HG02870 (cell line): Measurements from ENCODE around the gene ADGRB2.

Experiments used
- ATAC-seq: cut with Tn5 transposase; IDR thresholded peaks from one replicate; pipeline ENCODE4 v1.9.1; 2021; ENCODE audit warnings: mild to moderate bottlenecking, moderate library complexity; ENCODE audit not compliant: unreplicated experiment

Gene ADGRB2

DNA sequence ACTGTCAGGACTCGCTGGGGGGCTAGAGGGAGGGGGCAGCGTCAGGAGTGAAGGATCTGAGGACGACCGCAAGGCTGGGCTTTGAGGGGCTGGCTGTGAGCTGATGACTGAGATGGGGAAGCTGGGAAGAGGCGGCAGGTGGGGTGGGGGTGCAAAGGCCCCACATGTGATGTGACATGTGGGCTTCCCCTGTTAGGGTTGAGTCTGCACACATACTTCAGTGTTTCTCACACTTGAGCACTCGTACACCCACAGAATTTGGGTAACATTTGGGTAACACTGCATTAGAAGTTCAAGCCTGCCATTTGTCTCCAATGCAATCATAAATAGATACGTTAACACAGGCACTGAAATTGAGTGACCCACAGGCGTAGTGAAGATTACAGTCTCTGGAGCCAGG, 76.5 kb downstream of the ADGRB2 start:
- no peak for ATAC-seq

DNA sequence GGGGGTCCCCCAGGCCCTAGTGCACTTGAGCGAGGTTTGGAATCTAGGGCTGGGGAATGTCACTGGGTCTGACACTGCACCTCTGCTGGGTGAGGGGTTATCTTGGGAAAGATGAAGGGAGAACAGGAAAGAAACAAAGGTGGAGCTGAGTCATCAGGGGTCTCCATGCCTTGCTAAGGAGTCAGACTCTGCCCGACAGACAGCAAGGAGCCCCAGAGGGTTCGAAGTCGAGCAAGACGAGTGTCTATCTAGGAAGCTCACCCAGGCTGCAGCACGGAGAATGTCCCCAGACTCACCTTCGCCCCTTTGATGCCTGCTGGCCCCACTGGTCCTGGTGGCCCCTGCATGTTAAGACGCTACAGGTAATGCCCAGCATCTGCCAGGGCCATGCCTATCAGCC, 78.3 kb downstream of the ADGRB2 start:
- no peak for ATAC-seq

DNA sequence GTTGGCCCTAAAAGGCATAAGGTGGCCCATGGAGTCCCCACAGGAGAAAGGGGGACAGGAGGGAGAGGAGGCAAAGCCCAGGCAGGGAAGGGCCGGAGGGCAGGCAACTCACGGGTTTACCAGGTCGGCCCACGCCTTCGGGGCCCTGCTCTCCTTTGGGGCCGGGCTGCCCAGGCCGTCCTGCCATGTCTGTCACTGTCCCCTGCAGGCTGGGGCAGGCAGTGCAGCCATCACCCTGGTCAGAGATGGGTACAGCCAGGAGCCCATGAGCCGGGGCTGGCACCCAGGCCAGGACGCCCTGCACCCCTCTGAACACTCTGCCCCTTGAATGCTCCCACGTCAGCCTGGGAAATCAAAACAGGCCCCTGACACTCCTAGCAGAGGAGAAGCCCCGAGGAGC, 80.1 kb downstream of the ADGRB2 start:
- no peak for ATAC-seq

DNA sequence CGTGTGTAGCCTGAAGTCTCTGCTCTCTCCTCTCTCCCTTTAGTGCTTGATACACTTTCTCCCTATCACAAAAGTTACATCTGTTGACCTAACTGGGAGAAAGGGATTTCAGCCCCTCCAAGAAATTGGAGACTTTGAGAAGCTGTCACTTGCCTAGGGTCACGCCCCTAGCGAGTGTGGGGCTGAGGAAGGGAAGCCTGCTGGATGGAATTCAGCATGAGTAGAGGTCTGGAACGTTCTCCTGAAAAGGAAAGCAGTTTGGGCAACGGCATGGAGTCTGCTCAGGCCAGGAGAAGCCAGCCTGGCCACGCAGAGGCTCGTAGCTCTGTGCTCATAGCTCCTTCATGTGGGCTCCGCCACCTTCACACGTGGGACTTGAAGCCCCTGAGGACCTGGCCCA, 82.7 kb downstream of the ADGRB2 start:
- no peak for ATAC-seq

DNA sequence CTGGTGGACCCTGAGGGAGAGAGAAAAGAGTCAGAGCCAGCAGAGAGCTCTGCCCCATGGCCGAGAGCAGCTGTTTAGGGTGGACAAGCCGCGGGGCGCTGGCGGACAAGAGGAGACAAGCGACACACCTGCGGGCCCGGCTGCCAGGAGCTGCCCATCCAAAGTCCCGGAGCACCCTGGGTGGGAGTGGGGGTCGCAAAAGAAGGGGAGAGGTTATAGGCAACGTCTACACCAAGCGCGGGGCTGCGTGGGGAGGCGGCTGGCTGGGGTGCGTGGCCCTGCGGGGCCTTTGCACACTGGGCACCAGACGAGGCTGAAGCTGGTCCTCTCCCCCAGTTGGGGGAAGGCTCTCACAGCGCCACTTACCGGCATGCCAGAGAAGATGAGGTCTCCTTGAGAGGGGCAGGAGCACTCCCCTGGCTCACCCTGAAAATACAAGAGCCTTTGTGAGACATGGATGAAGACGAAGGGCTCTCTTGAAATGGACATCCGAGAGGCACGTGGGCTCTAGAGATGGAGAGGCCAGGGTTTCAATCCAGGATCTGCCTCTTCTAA, 84.4 kb downstream of the ADGRB2 start:
- ATAC-seq = no peak

DNA sequence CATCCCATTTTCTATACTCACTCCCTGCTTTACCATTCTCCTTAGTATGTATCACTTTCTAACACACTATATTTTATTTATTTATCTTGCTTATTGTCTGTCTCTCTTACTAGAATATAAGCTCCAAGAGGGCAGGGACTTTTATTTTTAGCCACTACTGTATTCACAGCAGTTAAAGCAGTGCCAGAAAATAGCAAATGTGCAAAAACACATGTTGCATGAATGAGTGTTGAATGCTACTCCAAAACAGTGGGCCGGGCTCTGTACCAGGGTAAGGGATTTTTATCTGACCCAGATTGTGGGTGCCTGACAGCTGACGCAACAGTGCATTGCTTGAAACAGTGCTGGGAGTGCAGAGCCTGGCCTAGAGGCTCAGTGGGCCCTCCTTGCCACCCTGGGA, 85.0 kb downstream of the ADGRB2 start:
- ATAC-seq = no peak

DNA sequence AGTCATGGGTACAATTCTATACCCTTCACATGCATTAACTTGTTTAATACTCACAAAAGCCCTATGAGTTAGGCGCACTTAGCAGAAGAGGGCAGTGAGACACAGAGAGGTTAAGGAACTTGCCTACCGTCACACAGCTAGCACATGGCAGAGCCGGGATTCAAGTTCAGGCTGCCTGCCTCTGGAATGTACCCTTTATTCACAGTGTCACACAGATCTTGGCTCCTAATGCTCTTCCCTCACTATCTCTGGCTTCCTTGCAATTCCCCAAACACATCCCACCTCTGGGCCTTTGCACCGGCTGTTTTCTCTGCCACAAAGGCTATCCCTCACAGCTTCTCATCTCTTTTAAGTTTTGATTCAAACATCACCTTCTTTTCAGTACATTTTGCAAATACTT, 85.5 kb downstream of the ADGRB2 start:
- no peak for ATAC-seq

DNA sequence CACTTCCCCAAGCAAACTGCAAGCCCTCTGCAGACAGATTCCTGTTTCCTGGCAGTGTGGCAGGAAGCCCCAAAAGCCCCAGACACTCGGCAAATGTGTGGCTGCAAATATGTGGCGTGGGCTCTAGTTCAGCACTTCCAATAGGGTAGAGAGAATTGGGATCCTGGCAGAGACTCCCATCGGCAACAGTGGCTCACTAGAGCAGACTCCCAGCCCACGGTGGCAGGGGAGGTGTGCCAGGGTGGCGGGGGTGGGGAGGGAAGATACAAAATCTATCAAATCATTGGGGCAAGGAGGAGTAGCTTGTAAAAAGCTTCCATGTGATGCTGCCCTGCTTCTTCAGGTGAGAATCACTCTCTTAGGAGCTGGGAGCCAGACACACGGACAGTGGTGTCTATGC, 86.2 kb downstream of the ADGRB2 start:
- ATAC-seq = no peak

DNA sequence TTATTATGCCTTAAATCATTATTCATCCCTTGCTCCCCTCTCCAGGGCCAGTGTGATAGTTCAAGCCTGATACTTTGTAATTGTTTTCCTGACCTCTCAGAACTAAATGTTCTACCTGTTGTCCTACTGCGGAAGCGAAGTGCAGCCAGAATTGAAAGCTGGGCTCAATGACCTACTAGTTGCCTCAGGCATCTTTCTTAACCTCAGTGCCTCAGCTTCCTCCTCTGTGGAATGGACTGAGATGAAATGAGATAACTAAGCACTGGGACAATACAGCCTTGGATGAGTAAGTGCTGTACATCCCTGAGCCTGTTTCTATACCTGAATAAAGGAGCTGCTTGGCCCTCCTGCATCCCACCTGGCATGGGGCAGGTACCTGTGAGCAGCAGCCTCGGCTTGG, 86.7 kb downstream of the ADGRB2 start:
- no peak for ATAC-seq
